Stimulated activated effector memory CD8-positive, alpha-beta T cell treated with anti-CD3 and anti-CD28 coated beads, Interleukin-12 subunit alpha, Interleukin-12 subunit beta, amount 100 ng/mL, for 72 hours (primary cell): ENCODE data around the gene TMEM168.
"Not testable (repeated sequence)": the region's sequence is repeated elsewhere in the genome, so short reads cannot be mapped to it uniquely, and the experiment has no call there.

Source experiments
- ATAC-seq: fragments of 150-1000 bp; cut with Tn5 transposase; 2 replicates; pipeline ENCODE4 v1.10.0; 2021
- DNase-seq, 2 donors: peaks; one replicate each; pipeline ENCODE4 v3.0.0; 2021 to 2022; ENCODE audit warnings: low spot score in 2 of 2
- H3K27ac Mint-ChIP-seq: one replicate; pipeline ENCODE4 v1.8.0; 2022; ENCODE audit warnings: mild to moderate bottlenecking, mixed read lengths
- H3K36me3 Mint-ChIP-seq: one replicate; pipeline ENCODE4 v1.8.0; 2022; ENCODE audit warnings: mild to moderate bottlenecking, mixed read lengths
- H3K4me1 Mint-ChIP-seq: one replicate; pipeline ENCODE4 v1.8.0; 2022; ENCODE audit warnings: mixed read lengths
- H3K4me3 Mint-ChIP-seq: one replicate; pipeline ENCODE4 v1.8.0; 2022; ENCODE audit warnings: mild to moderate bottlenecking, mixed read lengths
- H3K9me3 Mint-ChIP-seq: one replicate; pipeline ENCODE4 v1.8.0; 2022; ENCODE audit warnings: mixed read lengths

TMEM168 gene, protein sequence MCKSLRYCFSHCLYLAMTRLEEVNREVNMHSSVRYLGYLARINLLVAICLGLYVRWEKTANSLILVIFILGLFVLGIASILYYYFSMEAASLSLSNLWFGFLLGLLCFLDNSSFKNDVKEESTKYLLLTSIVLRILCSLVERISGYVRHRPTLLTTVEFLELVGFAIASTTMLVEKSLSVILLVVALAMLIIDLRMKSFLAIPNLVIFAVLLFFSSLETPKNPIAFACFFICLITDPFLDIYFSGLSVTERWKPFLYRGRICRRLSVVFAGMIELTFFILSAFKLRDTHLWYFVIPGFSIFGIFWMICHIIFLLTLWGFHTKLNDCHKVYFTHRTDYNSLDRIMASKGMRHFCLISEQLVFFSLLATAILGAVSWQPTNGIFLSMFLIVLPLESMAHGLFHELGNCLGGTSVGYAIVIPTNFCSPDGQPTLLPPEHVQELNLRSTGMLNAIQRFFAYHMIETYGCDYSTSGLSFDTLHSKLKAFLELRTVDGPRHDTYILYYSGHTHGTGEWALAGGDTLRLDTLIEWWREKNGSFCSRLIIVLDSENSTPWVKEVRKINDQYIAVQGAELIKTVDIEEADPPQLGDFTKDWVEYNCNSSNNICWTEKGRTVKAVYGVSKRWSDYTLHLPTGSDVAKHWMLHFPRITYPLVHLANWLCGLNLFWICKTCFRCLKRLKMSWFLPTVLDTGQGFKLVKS

GRCh38 chr7:112789817-112790585 is at the start of gene TMEM168:
Gene TMEM168, minus strand, starts transcription at chr7:112790393. Its CDS starts 5,568 bp downstream, at chr7:112784825.
- H3K4me1 Mint-ChIP-seq = peaks cover 49% of the 10 kb centered on the region

GRCh38 chr7:112835928-112836327 is 45.7 kb upstream of the TMEM168 start:
- H3K36me3 Mint-ChIP-seq = peaks cover 12% of the 10 kb centered on the region
- H3K4me3 Mint-ChIP-seq, H3K27ac Mint-ChIP-seq, H3K4me1 Mint-ChIP-seq, ATAC-seq, DNase-seq, H3K9me3 Mint-ChIP-seq: not testable (repeated sequence)

More at GRCh38 chr7:112789817-112790585, at the start of gene TMEM168:
- Mint-ChIP-seq H3K9me3 (no peaks in the 10 kb centered on the region), H3K36me3 (peaks cover 15% of the 10 kb centered on the region), H3K4me3 (peak within 1 kb of the TSS; percentile 82), H3K27ac (peak within 1 kb of the TSS; percentile 96)
- DNase-seq = peak; percentile 79 to 92
- ATAC-seq = peak; percentile 89

DNA sequence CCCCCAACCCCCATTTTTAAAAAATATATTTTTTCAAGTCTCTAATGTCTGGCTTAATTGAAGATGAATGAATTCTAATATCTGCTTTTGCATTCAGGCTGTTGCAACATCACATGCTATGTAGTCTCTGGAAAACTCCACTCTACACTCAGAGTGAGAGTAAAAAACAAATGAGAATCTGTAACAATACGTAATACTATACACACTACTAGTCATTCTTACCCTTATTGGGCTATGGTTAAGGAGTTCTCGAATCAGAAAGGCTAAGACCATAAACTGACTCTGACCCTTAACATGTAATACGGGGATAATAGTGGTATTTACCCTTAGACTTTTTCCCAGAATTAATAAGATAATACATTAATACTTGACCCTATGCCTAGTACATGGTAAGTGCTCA is 42.9 kb upstream of the TMEM168 start:
- Mint-ChIP-seq H3K4me1 (no peaks in the 10 kb centered on the region), H3K27ac (no peak overlapping the region), H3K9me3 (peaks cover 14% of the 10 kb centered on the region), H3K36me3 (peaks cover 34% of the 10 kb centered on the region), H3K4me3 (no peak overlapping the region)
- ATAC-seq (peak; percentile 62), DNase-seq (no peak)

DNA sequence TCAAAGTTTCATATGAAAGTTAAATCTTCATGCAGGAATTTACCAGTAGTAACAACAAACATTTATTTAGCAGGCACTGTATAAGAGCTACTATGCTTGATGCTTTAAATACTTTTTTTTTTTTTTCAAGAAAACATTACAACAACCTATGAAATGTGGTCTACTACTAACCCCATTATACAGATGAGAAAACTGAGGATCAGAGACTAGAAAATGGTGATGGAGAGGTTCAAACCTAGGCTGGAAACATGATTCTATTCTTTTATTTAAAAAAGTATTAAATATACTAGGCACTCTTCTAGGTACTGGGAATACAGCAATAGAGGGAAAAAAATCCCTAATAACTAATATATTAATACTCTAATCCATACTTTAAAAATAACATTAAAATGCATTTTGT is 40.6 kb upstream of the TMEM168 start:
- DNase-seq (no peak), ATAC-seq (no peak)
- peaks cover 11% of the 10 kb centered on the region for H3K9me3 Mint-ChIP-seq
- no peak overlapping the region for H3K4me3 Mint-ChIP-seq
- H3K36me3 Mint-ChIP-seq = peaks cover 34% of the 10 kb centered on the region
- H3K4me1 Mint-ChIP-seq = no peaks in the 10 kb centered on the region
- H3K27ac Mint-ChIP-seq = no peak overlapping the region

DNA sequence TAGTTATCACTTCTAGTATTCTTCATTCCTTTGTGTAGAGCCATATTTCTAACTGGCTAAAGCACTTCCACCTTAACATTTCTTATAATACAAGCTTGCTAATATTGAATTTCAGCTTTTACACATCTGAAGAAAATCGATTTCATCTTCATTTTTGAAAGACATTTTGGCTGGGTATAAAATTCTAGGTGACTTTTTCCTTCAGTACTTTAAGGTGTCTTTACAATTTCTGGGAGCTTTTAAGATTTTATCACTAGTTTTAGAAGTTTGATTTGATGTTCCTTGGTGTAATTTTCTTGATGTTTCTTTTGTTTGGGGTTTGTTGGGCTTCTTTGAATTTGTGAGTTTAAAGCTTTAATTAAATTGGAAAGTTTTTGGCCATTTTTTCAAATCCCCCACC is 38.5 kb upstream of the TMEM168 start:
- Mint-ChIP-seq H3K4me1 (no peaks in the 10 kb centered on the region), H3K9me3 (peaks cover 11% of the 10 kb centered on the region), H3K27ac (no peak overlapping the region), H3K36me3 (peaks cover 34% of the 10 kb centered on the region), H3K4me3 (no peak overlapping the region)
- ATAC-seq (no peak), DNase-seq (no peak)

DNA sequence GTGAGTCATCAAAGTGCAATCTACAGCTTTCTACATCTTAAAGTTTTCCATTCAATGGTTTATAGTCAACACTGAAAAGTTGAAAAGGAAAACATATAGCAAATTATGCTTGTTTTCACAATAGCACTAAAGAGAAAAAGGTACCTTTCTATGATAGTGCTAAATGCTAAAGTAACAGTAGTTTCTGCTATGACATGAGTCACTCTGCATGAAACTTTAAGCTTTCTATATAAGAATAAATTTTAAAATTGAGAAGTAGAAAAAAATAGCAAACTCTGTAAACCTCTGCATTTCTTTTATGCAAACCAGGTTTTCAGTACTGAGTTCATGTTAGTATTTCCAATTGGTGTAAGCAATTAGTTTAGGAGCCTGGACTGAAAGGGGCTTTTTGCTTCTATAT is 31.2 kb upstream of the TMEM168 start:
- H3K4me1 Mint-ChIP-seq = no peaks in the 10 kb centered on the region
- no peak for DNase-seq
- no peak overlapping the region for H3K4me3 Mint-ChIP-seq
- no peak overlapping the region for H3K27ac Mint-ChIP-seq
- H3K9me3 Mint-ChIP-seq = peaks cover 2% of the 10 kb centered on the region
- no peaks in the 10 kb centered on the region for H3K36me3 Mint-ChIP-seq
- ATAC-seq = no peak

- Mint-ChIP-seq H3K9me3 (peaks cover 4% of the 10 kb centered on the region), H3K4me3 (no peak overlapping the region), H3K27ac (no peak overlapping the region), H3K4me1 (no peaks in the 10 kb centered on the region), H3K36me3 (no peaks in the 10 kb centered on the region)
- no peak for ATAC-seq
- DNase-seq = no peak
Measured at GRCh38 chr7:112819536-112819935, 29.3 kb upstream of the TMEM168 start.

GRCh38 chr7:112806156-112806555 is 16.0 kb upstream of the TMEM168 start:
- DNase-seq (no peak), ATAC-seq (no peak)
- H3K36me3 Mint-ChIP-seq = no peaks in the 10 kb centered on the region
- no peak overlapping the region for H3K4me3 Mint-ChIP-seq
- H3K27ac Mint-ChIP-seq = no peak overlapping the region
- no peaks in the 10 kb centered on the region for H3K9me3 Mint-ChIP-seq
- no peaks in the 10 kb centered on the region for H3K4me1 Mint-ChIP-seq

DNA sequence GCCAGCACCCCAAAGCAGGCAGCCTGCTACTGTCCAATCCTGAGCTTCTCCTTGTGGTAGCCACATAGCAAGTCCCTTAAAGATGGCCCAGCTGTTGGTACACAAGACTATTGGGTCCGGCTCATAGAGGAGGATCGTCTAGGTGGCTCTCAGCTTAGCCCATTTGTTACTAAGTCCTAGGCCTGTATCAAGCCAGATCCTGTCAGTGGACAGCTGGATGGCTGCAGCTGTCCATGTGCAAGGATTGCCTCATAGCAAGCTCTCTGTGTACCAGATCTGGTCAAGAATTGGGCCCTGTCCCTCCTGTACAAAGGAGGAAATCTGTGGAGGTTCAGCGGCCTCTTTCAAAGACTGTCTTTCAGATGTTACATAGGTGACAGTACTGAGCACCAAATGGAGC is 12.2 kb upstream of the TMEM168 start:
- DNase-seq = no peak
- Mint-ChIP-seq H3K27ac (no peak overlapping the region), H3K4me1 (no peaks in the 10 kb centered on the region), H3K36me3 (no peaks in the 10 kb centered on the region), H3K4me3 (no peak overlapping the region), H3K9me3 (no peaks in the 10 kb centered on the region)
- ATAC-seq = no peak

GRCh38 chr7:112800486-112800885 is 10.3 kb upstream of the TMEM168 start:
- no peak overlapping the region for H3K27ac Mint-ChIP-seq
- DNase-seq (no peak), ATAC-seq (no peak)
- H3K9me3 Mint-ChIP-seq = no peaks in the 10 kb centered on the region
- H3K4me3 Mint-ChIP-seq = no peak overlapping the region
- no peaks in the 10 kb centered on the region for H3K4me1 Mint-ChIP-seq
- H3K36me3 Mint-ChIP-seq = no peaks in the 10 kb centered on the region

DNA sequence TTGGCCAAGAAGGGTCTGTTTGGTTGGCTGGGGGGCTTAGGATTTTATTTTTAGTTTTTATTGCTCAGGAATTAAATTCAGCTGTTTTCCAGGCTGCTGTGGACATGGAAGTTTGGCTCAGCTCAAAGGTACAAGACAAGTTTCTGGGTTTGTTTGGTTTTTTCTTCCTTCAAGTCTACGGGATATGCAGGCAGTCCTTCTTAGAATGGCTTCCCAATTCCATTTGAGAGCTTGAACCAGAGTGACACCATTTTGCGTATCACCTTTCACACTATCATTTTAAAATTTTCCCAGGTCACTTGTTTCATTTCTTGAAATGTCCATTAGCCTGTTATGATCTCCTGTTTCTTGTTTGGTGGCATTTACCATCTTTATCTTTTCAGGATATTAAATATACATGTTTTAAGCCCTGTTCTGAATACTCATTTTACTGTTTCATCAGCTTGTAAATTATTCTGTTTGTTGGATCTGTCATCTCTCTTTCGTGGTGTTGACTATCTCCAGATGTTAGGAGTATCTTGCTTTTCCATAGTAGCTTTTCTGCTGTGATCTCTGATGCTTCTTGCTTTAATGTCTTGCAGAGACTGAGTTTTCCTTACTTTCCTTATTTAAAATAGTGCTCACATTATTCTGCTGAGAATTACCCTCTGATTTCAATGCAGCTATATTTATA is 9.4 kb upstream of the TMEM168 start:
- Mint-ChIP-seq H3K4me1 (peaks cover 1% of the 10 kb centered on the region), H3K9me3 (no peaks in the 10 kb centered on the region), H3K27ac (no peak overlapping the region), H3K4me3 (no peak overlapping the region), H3K36me3 (no peaks in the 10 kb centered on the region)
- no peak for DNase-seq
- no peak for ATAC-seq

GRCh38 chr7:112798274-112799159 is 8.3 kb upstream of the TMEM168 start:
- DNase-seq (no peak), ATAC-seq (peak; percentile 59)
- Mint-ChIP-seq H3K27ac (no peak overlapping the region), H3K4me3 (no peak overlapping the region), H3K36me3 (no peaks in the 10 kb centered on the region), H3K4me1 (peaks cover 7% of the 10 kb centered on the region), H3K9me3 (no peaks in the 10 kb centered on the region)

DNA sequence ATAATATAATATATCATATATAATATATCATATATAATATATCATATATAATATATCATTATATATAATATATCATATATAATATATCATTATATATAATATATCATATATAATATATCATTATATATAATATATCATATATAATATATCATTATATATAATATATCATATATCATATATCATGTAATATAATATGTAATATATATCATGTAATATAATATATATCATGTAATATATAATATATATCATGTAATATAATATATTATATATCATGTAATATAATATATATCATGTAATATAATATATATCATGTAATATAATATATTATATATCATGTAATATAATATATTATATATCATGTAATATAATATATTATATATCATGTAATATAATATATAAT is 6.4 kb upstream of the TMEM168 start:
- peaks cover 12% of the 10 kb centered on the region for H3K4me1 Mint-ChIP-seq
- H3K36me3 Mint-ChIP-seq, ATAC-seq, DNase-seq, H3K27ac Mint-ChIP-seq, H3K9me3 Mint-ChIP-seq, H3K4me3 Mint-ChIP-seq: not testable (repeated sequence)

DNA sequence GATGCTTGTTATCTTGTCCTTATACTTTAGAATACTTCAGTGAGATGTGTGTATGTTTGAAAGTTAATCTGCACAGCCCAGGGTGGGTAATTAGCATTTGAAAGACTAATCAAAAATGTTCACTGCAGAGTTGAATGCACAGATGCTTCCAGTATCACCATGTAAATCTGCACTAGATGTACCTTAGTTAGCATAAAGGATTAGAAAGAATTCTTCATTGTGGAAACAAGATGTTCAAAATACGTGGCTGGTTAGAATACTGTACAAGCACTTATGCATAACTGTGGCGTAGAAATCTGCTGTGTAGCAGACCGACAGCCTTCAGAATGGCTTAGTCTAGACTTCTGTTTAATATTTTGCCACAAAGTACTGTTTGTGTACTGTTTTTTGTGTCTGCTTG is 2.2 kb upstream of the TMEM168 start:
- ATAC-seq (no peak), DNase-seq (no peak)
- Mint-ChIP-seq H3K9me3 (no peaks in the 10 kb centered on the region), H3K27ac (no peak overlapping the region), H3K4me1 (peaks cover 40% of the 10 kb centered on the region), H3K36me3 (peaks cover 15% of the 10 kb centered on the region), H3K4me3 (no peak overlapping the region)
